Measurements from ENCODE around the gene NR6A1.

DNA sequence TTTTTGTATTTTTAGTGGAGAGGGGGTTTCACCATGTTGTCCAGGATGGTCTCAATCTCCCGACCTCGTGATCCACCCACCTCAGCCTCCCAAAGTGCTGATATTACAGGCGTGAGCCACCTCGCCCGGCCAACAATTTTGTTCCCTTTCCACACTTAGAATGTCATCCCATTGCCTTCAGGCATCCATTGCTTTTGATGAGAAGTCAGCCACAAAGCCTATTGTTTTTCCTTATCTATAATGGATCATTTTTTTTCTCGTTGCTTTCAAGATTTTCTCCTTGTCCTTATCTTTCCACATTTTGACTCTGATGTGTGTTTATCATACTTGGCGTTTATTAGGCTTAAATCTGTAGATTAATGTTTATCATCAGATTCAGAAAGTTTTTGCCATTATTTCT is 64.4 kb downstream of the NR6A1 start:
- TF ChIP-seq, protein P1, sequence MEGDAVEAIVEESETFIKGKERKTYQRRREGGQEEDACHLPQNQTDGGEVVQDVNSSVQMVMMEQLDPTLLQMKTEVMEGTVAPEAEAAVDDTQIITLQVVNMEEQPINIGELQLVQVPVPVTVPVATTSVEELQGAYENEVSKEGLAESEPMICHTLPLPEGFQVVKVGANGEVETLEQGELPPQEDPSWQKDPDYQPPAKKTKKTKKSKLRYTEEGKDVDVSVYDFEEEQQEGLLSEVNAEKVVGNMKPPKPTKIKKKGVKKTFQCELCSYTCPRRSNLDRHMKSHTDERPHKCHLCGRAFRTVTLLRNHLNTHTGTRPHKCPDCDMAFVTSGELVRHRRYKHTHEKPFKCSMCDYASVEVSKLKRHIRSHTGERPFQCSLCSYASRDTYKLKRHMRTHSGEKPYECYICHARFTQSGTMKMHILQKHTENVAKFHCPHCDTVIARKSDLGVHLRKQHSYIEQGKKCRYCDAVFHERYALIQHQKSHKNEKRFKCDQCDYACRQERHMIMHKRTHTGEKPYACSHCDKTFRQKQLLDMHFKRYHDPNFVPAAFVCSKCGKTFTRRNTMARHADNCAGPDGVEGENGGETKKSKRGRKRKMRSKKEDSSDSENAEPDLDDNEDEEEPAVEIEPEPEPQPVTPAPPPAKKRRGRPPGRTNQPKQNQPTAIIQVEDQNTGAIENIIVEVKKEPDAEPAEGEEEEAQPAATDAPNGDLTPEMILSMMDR (IDR thresholded peaks at IDR 0.05) = no peak
- TF ChIP-seq POLR2A (IDR thresholded peaks at IDR 0.05) = no peak
